Bronchial epithelial cell (primary cell): ENCODE data around the gene PRKCE. TPM values are rescaled to one million over a fixed set of nuclear protein-coding genes. Genes with fewer than 3 reads are reported as not detected.

Source experiments
- DNase-seq: peaks from one replicate; pipeline ENCODE4 v3.0.0-alpha.2; 2010; ENCODE audit warnings: low read depth
- FAIRE-seq: peaks from 2 replicates; lab custom pipeline; 2011; peaks lifted over from hg19 to GRCh38; lab: Jason Lieb, UNC
- H3K27me3 ChIP-seq: 2 replicates; pipeline ENCODE4 v1.5.1; 2011; ENCODE audit warnings: low read length; ENCODE audit not compliant: control insufficient read depth, insufficient read depth
- H3K36me3 ChIP-seq: 2 replicates; pipeline ENCODE4 v1.5.1; 2011; ENCODE audit warnings: low read length; ENCODE audit not compliant: control insufficient read depth, insufficient read depth
- H3K4me3 ChIP-seq: 2 replicates; pipeline ENCODE4 v1.5.1; 2011; ENCODE audit warnings: mild to moderate bottlenecking, low read depth, low read length, control low read depth
- total RNA-seq: library from RNA; depleted of rRNA; stranded (reverse); fragments of >200 nt; gene quantifications from 2 replicates; pipeline ENCODE4 v1.2.1, GENCODE V29; 2014
- TF ChIP-seq, protein P1 (sequence below): IDR thresholded peaks from 2 replicates; pipeline ENCODE4 v1.5.1; 2011; ENCODE audit warnings: mild to moderate bottlenecking, moderate library complexity, low read length, control low read depth, inconsistent platforms; ENCODE audit not compliant: insufficient read depth, severe bottlenecking

PRKCE gene
- total RNA-seq, 1 donor from 2014 or later, result 6.3 TPM

DNA sequence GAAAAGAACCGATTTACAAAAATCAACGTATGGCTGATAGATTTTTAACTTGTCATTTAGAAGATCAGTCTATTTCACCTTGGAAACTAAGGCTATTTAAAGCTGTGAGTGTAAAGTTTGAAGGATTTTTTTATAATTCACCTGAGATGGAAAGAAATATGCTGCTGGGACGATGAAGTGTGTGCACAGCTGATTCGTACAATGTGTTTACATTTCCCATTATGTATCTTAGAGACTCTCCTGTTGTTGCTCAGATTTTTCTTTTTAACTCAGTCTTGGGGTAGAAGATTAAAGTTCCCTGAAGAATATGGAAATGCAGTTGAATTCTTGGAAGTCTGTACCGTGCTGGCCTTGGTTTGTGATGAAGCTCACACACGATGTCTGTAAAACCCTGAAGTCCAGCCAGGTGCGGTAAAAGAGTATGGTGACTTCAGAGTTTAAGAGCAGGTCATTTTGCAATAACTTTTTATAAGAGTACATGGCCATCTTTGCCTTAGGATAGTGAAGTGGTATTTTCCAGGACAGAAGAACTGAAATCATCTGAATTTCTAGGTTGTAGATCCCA is 250.1 kb downstream of the PRKCE start:
- no peaks in the 10 kb centered on the region for H3K36me3 ChIP-seq
- FAIRE-seq (no peak), DNase-seq (no peak)
- no peak overlapping the region for H3K4me3 ChIP-seq
- no peaks in the 10 kb centered on the region for H3K27me3 ChIP-seq
- TF ChIP-seq, protein P1, sequence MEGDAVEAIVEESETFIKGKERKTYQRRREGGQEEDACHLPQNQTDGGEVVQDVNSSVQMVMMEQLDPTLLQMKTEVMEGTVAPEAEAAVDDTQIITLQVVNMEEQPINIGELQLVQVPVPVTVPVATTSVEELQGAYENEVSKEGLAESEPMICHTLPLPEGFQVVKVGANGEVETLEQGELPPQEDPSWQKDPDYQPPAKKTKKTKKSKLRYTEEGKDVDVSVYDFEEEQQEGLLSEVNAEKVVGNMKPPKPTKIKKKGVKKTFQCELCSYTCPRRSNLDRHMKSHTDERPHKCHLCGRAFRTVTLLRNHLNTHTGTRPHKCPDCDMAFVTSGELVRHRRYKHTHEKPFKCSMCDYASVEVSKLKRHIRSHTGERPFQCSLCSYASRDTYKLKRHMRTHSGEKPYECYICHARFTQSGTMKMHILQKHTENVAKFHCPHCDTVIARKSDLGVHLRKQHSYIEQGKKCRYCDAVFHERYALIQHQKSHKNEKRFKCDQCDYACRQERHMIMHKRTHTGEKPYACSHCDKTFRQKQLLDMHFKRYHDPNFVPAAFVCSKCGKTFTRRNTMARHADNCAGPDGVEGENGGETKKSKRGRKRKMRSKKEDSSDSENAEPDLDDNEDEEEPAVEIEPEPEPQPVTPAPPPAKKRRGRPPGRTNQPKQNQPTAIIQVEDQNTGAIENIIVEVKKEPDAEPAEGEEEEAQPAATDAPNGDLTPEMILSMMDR, result no peak

DNA sequence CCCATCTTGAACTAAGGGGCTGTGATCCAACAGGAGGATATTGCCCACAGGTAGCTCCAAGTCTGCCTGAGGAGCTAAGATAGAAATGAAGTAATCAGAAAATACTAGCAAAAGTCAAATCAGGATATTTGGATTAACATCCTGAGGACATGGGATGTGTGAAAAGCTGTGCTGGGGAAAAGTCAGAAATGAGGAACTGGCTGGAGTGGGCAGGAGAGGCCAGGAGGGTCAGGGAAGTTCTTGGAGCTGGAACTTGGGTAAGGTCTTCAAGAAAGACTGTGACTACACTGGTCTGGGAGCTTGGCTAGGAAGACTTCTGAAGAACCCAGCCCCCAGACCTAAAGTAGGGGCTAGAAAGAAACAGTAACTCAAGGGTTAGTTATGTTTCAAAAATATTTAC is 250.9 kb downstream of the PRKCE start:
- Histone ChIP-seq H3K4me3 (no peak overlapping the region), H3K27me3 (no peaks in the 10 kb centered on the region), H3K36me3 (no peaks in the 10 kb centered on the region)
- DNase-seq (no peak), FAIRE-seq (no peak)
- TF ChIP-seq, protein P1, result no peak

DNA sequence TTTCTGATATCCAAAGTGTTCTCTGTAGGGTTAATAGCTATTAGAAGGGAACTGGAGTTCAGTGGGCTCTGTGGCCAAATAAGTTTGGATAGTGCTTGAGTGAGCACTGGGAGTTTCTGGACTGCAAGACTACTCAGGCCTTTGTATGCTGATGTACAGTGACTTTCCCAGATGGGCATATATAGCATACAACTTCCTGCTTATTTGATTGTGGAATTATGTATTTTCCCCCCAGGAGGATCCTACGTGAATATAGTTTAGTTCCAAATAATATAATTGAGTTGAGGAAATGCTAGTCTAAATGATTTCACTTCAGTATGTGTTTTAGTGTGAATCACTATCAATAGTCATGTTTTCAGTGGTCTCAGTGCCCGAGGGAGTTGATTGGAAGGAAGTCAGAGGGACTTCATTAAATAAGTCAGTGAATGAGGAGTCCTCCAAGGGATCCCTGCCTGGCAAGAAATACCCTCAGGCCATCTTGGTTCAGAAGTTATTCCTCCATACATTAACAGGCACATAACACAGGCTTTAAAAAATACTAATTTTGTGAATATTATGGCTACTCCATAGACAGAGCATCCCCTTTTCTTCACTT is 251.4 kb downstream of the PRKCE start:
- FAIRE-seq (no peak), DNase-seq (no peak)
- no peak overlapping the region for H3K4me3 ChIP-seq
- H3K36me3 ChIP-seq, result no peaks in the 10 kb centered on the region
- no peaks in the 10 kb centered on the region for H3K27me3 ChIP-seq
- TF ChIP-seq, protein P1, result no peak

DNA sequence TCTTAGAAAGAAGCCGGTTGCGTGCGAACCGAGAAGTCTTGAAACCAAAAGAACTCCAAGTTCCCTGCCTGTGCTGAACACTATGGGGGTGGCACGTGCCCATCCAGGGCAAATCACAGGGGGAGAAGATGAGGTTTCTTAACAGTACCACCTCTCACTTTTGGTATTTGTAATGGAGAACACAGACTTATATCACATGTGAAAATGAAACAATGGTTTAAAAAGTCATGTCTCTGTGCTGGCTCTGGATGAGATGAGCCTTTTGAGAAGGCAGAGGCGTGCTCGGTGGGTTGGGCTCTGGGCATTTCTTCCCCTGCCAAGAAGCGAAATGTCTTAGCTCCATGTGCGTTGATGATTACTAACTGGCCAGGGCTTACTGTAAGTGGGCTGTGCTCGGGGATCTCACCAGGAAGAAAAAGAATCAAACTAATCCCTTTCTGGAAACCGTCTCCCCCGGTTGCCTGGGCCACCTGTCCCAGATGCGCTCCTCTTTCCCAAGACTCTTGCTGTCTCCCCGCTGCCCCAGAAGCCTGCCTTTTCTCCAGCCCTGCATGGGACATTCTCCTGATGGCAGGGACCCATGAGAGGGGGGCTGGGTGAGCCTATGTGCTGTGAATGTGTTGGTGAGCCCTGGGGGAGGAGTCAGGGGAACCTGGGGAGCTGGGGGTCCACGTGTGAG is 252.9 kb downstream of the PRKCE start:
- H3K27me3 ChIP-seq, result no peaks in the 10 kb centered on the region
- no peaks in the 10 kb centered on the region for H3K36me3 ChIP-seq
- FAIRE-seq (no peak), DNase-seq (no peak)
- H3K4me3 ChIP-seq, result no peak overlapping the region
- TF ChIP-seq, protein P1, result no peak

DNA sequence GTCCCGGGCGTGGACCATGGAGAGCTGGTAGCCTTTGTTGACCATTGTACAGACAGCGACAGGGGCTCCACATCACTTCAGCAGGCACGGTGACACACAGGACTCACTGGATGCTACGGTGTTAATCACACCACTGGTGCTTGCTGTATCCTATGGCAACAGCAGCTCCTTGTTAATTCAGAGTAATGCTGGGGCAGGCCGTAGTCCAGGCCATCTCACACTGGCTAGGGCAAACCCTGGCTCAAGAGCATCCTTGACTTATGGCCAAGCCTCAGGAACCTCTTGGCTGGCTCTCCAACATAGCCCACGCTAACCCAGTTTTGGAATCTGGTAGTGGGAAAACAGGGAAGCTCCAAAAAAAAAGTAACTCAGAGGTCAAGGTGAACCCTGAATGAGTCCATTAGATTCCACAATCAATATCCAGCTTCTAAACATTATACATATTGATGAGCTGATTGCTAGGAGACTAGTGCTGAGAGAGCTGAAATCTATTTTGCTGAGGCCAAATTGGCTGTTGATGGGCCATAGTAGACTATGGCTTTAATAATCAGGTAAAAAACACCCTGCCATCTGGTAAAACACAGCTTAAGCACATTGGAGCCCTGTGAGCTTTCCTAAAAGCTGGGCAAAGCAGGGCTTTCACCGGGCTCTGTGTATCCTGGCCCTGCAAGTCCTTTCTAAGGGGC is 253.6 kb downstream of the PRKCE start:
- Histone ChIP-seq H3K27me3 (no peaks in the 10 kb centered on the region), H3K36me3 (no peaks in the 10 kb centered on the region), H3K4me3 (no peak overlapping the region)
- no peak for DNase-seq
- no peak for FAIRE-seq
- TF ChIP-seq, protein P1, result no peak
